GM23338 (cell line): ENCODE data around the gene RTKN2. TPM values are rescaled to one million over a fixed set of nuclear protein-coding genes. Genes with fewer than 3 reads are reported as not detected.

Experiments used
- ATAC-seq: fragments of 200-7000 bp; cut with Tn5 transposase; 3 replicates; pipeline ENCODE4 v1.9.1; 2020
- DNase-seq: peaks from one replicate; pipeline ENCODE4 v3.0.0-alpha.2; 2015; ENCODE audit warnings: low spot score
- H2AFZ ChIP-seq: fragments of 200-600 bp; sonication (generic); 2 replicates; pipeline ENCODE4 v1.8.0; 2016; ENCODE audit warnings: antibody characterized with exemption, mild to moderate bottlenecking, moderate library complexity
- H3F3A ChIP-seq: fragments of 200-600 bp; sonication (generic); replicated peaks from 2 replicates; pipeline ENCODE4 v1.8.0; 2017; ENCODE audit warnings: antibody characterized with exemption, mixed run types, low read depth
- H3K27ac ChIP-seq: fragments of 200-600 bp; sonication (generic); 2 replicates; pipeline ENCODE4 v1.6.1; 2016; ENCODE audit warnings: low read depth
- H3K27me3 ChIP-seq: fragments of 200-600 bp; sonication (generic); 2 replicates; pipeline ENCODE4 v1.8.0; 2016; ENCODE audit warnings: mild to moderate bottlenecking, mixed run types, moderate library complexity; ENCODE audit not compliant: insufficient read depth
- H3K36me3 ChIP-seq: fragments of 200-600 bp; sonication (generic); 2 replicates; pipeline ENCODE4 v1.8.0; 2016; ENCODE audit warnings: mild to moderate bottlenecking; ENCODE audit not compliant: insufficient read depth
- H3K4me1 ChIP-seq: fragments of 200-600 bp; sonication (generic); 2 replicates; pipeline ENCODE4 v1.8.0; 2016; ENCODE audit warnings: mild to moderate bottlenecking, moderate library complexity; ENCODE audit not compliant: insufficient read depth
- H3K4me2 ChIP-seq: fragments of 200-600 bp; sonication (generic); 2 replicates; pipeline ENCODE4 v1.7.1; 2017; ENCODE audit warnings: mixed run types
- H3K4me3 ChIP-seq: fragments of 200-600 bp; sonication (generic); 2 replicates; pipeline ENCODE4 v1.6.1; 2016; ENCODE audit warnings: mixed run types
- H3K79me2 ChIP-seq: fragments of 200-600 bp; sonication (generic); replicated peaks from 2 replicates; pipeline ENCODE4 v1.8.0; 2017; ENCODE audit warnings: mild to moderate bottlenecking; ENCODE audit not compliant: insufficient read depth
- H3K9me2 ChIP-seq: fragments of 200-600 bp; sonication (generic); 2 replicates; pipeline ENCODE4 v1.8.0; 2017; ENCODE audit not compliant: insufficient read depth
- H4K20me1 ChIP-seq: fragments of 200-600 bp; sonication (generic); replicated peaks from 2 replicates; pipeline ENCODE4 v1.8.0; 2017; ENCODE audit warnings: mild to moderate bottlenecking; ENCODE audit not compliant: insufficient read depth
- H3K27ac Mint-ChIP-seq: 2 replicates; pipeline ENCODE4 v1.8.0; 2020; ENCODE audit warnings: inconsistent platforms, mild to moderate bottlenecking, moderate library complexity, mixed read lengths
- H3K27me3 Mint-ChIP-seq: 3 replicates; pipeline ENCODE4 v1.8.0; 2022; ENCODE audit warnings: low read depth, mild to moderate bottlenecking, moderate library complexity, mixed read lengths, inconsistent platforms; ENCODE audit not compliant: insufficient read depth, poor library complexity
- H3K36me3 Mint-ChIP-seq: 3 replicates; pipeline ENCODE4 v1.8.0; 2021; ENCODE audit warnings: low read depth, mild to moderate bottlenecking, inconsistent platforms, moderate library complexity, mixed read lengths
- H3K4me1 Mint-ChIP-seq: 3 replicates; pipeline ENCODE4 v1.8.0; 2020; ENCODE audit warnings: mild to moderate bottlenecking, inconsistent platforms, mixed read lengths
- H3K4me3 Mint-ChIP-seq: 3 replicates; pipeline ENCODE4 v1.8.0; 2021; ENCODE audit warnings: moderate library complexity, mild to moderate bottlenecking, inconsistent platforms, mixed read lengths
- H3K9me3 Mint-ChIP-seq: 3 replicates; pipeline ENCODE4 v1.8.0; 2020; ENCODE audit warnings: moderate library complexity, mild to moderate bottlenecking, inconsistent platforms, mixed read lengths
- EZH2 ChIP-seq: fragments of 200-600 bp; sonication (generic); IDR thresholded peaks from one replicate; pipeline ENCODE4 v1.8.0; 2017; ENCODE audit warnings: antibody characterized with exemption, mild to moderate bottlenecking, low read depth; ENCODE audit not compliant: unreplicated experiment
- EZH2phosphoT487 ChIP-seq: fragments of 200-600 bp; sonication (generic); IDR thresholded peaks from one replicate; pipeline ENCODE4 v1.8.1; 2018; ENCODE audit warnings: antibody characterized with exemption; ENCODE audit not compliant: unreplicated experiment
- NANOG ChIP-seq: IDR thresholded peaks from 2 replicates; pipeline ENCODE4 v1.6.1; 2016; ENCODE audit warnings: antibody characterized with exemption, borderline replicate concordance
- POLR2AphosphoS5 ChIP-seq: IDR thresholded peaks from 2 replicates; pipeline ENCODE4 v1.6.1; 2016; ENCODE audit warnings: antibody characterized with exemption, low read depth
- ZNF114 ChIP-seq: fragments of 250-450 bp; sonication (Bioruptor Pico); IDR thresholded peaks from 2 replicates; pipeline ENCODE4 v1.5.0; 2020; ENCODE audit warnings: mild to moderate bottlenecking, moderate library complexity
- ZNF331 ChIP-seq: fragments of 250-450 bp; sonication (Bioruptor Pico); IDR thresholded peaks from 2 replicates; pipeline ENCODE4 v1.5.0; 2020; ENCODE audit warnings: low read depth, mild to moderate bottlenecking, moderate library complexity
- polyA plus RNA-seq: library from polyadenylated mRNA; unstranded; fragments of >200 nt; fragmentation: Nextera tagmentation; extraction: Ambion mirVana; gene quantifications from 2 replicates; pipeline ENCODE4 v1.2.1, GENCODE V29; 2016
- total RNA-seq: library from RNA; depleted of rRNA; stranded (reverse); fragments of >200 nt; shearing (Covaris generic); gene quantifications from 2 replicates; pipeline ENCODE4 v1.2.3, GENCODE V29; 2014
- TF ChIP-seq, protein P1 (sequence below): fragments of 250-450 bp; sonication (Bioruptor Pico); IDR thresholded peaks from 2 replicates; pipeline ENCODE4 v1.5.0; 2020; ENCODE audit warnings: mild to moderate bottlenecking, moderate library complexity
- TF ChIP-seq, protein P2 (sequence below): IDR thresholded peaks from 2 replicates; pipeline ENCODE4 v1.6.1; 2016; ENCODE audit warnings: antibody characterized with exemption
- TF ChIP-seq, protein P3 (sequence below), 2 experiments: fragments of 200-600 bp in 1 of 2; sonication (generic) in 1 of 2; conservative IDR thresholded peaks; 2 replicates each; pipeline versions ENCODE4 v1.5.1 to v1.6.1; 2016 to 2017; ENCODE audit warnings: antibody characterized with exemption in 2 of 2, low read depth in 2 of 2, mild to moderate bottlenecking in 2 of 2, moderate library complexity in 1 of 2
- TF ChIP-seq, protein P4 (sequence below): IDR thresholded peaks from one replicate; pipeline ENCODE4 v1.6.1; 2018; ENCODE audit warnings: antibody characterized with exemption; ENCODE audit not compliant: unreplicated experiment

RTKN2 gene
- total and polyA plus RNA-seq, 2 experiments from 2014 or later, result 15.3 to 23.6 TPM

DNA sequence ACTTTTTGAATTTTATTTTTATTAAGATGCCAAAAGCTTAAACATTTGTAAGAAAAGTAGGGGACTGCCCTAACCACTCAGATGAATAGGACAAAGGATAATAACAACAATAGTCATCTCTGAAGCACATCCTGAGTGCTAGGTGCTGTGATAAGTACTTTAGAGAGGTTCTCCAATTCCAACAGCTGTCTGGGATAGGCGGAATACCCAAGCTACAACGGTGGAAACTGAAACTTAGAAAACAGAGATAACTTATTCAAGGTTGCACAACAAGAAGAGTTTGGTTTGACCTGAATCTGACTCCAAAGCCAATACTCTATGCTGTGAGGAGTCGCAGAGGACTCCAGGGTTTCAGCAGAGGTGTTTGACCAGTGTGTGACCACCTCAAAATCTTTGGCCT lies 2.0 kb downstream of the RTKN2 start:
- Histone ChIP-seq H3K27ac (no peak overlapping the region), H3K79me2 (peaks cover 60% of the 10 kb centered on the region), H3K4me1 (peaks cover 23% of the 10 kb centered on the region), H3F3A (0 out of 2 replicates have a peak, but pooled peaks cover 2% of the 10 kb centered on the region), H3K27me3 (peaks cover 8% of the 10 kb centered on the region; the same call in 1 of the 2 replicates), H3K4me2 (peak overlapping the region; percentile 83; the same call in 1 of the 2 replicates), H3K4me3 (peak overlapping the region; percentile 18; the same call in 1 of the 2 replicates), H2AFZ (no peak overlapping the region), H4K20me1 (peaks cover 10% of the 10 kb centered on the region), H3K36me3 (peaks cover 7% of the 10 kb centered on the region; the same call in 1 of the 2 replicates), H3K9me2 (no peaks in the 10 kb centered on the region)
- TF ChIP-seq ZNF331, result no peak
- no peak for TF ChIP-seq POLR2AphosphoS5
- TF ChIP-seq, protein P1, sequence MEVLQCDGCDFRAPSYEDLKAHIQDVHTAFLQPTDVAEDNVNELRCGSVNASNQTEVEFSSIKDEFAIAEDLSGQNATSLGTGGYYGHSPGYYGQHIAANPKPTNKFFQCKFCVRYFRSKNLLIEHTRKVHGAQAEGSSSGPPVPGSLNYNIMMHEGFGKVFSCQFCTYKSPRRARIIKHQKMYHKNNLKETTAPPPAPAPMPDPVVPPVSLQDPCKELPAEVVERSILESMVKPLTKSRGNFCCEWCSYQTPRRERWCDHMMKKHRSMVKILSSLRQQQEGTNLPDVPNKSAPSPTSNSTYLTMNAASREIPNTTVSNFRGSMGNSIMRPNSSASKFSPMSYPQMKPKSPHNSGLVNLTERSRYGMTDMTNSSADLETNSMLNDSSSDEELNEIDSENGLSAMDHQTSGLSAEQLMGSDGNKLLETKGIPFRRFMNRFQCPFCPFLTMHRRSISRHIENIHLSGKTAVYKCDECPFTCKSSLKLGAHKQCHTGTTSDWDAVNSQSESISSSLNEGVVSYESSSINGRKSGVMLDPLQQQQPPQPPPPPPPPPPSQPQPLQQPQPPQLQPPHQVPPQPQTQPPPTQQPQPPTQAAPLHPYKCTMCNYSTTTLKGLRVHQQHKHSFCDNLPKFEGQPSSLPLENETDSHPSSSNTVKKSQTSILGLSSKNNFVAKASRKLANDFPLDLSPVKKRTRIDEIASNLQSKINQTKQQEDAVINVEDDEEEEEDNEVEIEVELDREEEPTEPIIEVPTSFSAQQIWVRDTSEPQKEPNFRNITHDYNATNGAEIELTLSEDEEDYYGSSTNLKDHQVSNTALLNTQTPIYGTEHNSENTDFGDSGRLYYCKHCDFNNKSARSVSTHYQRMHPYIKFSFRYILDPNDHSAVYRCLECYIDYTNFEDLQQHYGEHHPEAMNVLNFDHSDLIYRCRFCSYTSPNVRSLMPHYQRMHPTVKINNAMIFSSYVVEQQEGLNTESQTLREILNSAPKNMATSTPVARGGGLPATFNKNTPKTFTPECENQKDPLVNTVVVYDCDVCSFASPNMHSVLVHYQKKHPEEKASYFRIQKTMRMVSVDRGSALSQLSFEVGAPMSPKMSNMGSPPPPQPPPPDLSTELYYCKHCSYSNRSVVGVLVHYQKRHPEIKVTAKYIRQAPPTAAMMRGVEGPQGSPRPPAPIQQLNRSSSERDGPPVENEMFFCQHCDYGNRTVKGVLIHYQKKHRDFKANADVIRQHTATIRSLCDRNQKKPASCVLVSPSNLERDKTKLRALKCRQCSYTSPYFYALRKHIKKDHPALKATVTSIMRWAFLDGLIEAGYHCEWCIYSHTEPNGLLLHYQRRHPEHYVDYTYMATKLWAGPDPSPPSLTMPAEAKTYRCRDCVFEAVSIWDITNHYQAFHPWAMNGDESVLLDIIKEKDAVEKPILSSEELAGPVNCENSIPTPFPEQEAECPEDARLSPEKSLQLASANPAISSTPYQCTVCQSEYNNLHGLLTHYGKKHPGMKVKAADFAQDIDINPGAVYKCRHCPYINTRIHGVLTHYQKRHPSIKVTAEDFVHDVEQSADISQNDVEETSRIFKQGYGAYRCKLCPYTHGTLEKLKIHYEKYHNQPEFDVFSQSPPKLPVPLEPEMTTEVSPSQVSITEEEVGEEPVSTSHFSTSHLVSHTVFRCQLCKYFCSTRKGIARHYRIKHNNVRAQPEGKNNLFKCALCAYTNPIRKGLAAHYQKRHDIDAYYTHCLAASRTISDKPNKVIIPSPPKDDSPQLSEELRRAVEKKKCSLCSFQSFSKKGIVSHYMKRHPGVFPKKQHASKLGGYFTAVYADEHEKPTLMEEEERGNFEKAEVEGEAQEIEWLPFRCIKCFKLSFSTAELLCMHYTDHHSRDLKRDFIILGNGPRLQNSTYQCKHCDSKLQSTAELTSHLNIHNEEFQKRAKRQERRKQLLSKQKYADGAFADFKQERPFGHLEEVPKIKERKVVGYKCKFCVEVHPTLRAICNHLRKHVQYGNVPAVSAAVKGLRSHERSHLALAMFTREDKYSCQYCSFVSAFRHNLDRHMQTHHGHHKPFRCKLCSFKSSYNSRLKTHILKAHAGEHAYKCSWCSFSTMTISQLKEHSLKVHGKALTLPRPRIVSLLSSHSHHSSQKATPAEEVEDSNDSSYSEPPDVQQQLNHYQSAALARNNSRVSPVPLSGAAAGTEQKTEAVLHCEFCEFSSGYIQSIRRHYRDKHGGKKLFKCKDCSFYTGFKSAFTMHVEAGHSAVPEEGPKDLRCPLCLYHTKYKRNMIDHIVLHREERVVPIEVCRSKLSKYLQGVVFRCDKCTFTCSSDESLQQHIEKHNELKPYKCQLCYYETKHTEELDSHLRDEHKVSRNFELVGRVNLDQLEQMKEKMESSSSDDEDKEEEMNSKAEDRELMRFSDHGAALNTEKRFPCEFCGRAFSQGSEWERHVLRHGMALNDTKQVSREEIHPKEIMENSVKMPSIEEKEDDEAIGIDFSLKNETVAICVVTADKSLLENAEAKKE (CRISPR knock-in tag), result no peak
- no peak for TF ChIP-seq NANOG
- TF ChIP-seq EZH2phosphoT487, result no peak
- no peak for TF ChIP-seq ZNF114
- no peak for TF ChIP-seq EZH2
- TF ChIP-seq, protein P2, sequence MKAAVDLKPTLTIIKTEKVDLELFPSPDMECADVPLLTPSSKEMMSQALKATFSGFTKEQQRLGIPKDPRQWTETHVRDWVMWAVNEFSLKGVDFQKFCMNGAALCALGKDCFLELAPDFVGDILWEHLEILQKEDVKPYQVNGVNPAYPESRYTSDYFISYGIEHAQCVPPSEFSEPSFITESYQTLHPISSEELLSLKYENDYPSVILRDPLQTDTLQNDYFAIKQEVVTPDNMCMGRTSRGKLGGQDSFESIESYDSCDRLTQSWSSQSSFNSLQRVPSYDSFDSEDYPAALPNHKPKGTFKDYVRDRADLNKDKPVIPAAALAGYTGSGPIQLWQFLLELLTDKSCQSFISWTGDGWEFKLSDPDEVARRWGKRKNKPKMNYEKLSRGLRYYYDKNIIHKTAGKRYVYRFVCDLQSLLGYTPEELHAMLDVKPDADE, result no peak
- TF ChIP-seq, protein P3, sequence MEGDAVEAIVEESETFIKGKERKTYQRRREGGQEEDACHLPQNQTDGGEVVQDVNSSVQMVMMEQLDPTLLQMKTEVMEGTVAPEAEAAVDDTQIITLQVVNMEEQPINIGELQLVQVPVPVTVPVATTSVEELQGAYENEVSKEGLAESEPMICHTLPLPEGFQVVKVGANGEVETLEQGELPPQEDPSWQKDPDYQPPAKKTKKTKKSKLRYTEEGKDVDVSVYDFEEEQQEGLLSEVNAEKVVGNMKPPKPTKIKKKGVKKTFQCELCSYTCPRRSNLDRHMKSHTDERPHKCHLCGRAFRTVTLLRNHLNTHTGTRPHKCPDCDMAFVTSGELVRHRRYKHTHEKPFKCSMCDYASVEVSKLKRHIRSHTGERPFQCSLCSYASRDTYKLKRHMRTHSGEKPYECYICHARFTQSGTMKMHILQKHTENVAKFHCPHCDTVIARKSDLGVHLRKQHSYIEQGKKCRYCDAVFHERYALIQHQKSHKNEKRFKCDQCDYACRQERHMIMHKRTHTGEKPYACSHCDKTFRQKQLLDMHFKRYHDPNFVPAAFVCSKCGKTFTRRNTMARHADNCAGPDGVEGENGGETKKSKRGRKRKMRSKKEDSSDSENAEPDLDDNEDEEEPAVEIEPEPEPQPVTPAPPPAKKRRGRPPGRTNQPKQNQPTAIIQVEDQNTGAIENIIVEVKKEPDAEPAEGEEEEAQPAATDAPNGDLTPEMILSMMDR (conservative IDR thresholded peaks at IDR 0.05; ENCODE audit: low read depth in 2 of 2), result no peak
- TF ChIP-seq, protein P4, sequence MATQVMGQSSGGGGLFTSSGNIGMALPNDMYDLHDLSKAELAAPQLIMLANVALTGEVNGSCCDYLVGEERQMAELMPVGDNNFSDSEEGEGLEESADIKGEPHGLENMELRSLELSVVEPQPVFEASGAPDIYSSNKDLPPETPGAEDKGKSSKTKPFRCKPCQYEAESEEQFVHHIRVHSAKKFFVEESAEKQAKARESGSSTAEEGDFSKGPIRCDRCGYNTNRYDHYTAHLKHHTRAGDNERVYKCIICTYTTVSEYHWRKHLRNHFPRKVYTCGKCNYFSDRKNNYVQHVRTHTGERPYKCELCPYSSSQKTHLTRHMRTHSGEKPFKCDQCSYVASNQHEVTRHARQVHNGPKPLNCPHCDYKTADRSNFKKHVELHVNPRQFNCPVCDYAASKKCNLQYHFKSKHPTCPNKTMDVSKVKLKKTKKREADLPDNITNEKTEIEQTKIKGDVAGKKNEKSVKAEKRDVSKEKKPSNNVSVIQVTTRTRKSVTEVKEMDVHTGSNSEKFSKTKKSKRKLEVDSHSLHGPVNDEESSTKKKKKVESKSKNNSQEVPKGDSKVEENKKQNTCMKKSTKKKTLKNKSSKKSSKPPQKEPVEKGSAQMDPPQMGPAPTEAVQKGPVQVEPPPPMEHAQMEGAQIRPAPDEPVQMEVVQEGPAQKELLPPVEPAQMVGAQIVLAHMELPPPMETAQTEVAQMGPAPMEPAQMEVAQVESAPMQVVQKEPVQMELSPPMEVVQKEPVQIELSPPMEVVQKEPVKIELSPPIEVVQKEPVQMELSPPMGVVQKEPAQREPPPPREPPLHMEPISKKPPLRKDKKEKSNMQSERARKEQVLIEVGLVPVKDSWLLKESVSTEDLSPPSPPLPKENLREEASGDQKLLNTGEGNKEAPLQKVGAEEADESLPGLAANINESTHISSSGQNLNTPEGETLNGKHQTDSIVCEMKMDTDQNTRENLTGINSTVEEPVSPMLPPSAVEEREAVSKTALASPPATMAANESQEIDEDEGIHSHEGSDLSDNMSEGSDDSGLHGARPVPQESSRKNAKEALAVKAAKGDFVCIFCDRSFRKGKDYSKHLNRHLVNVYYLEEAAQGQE, result no peak
- peaks cover 2% of the 10 kb centered on the region for H3K27me3 Mint-ChIP-seq
- no peak for ATAC-seq
- no peaks in the 10 kb centered on the region for H3K9me3 Mint-ChIP-seq
- no peak overlapping the region for H3K27ac Mint-ChIP-seq
- peaks cover 8% of the 10 kb centered on the region; the same call in 2 of the 3 replicates for H3K36me3 Mint-ChIP-seq
- DNase-seq, result no peak
- H3K4me3 Mint-ChIP-seq, result peak overlapping the region; percentile 96
- H3K4me1 Mint-ChIP-seq, result peaks cover 32% of the 10 kb centered on the region
